ENCODE results near the gene RNF44. TPM values are rescaled to one million over a fixed set of nuclear protein-coding genes. Genes with fewer than 3 reads are reported as not detected.

Gene RNF44
- total and polyA plus RNA-seq, 2 of the 4 experiments (the other 2 are of a cell fraction) = 0.54 to 12.4 TPM

- H3K18ac ChIP-seq (ENCODE audit: low read depth, low read length) = no peak overlapping the region
- H3K9me3 ChIP-seq (ENCODE audit: control insufficient read depth, insufficient read depth, low read length) = no peaks in the 10 kb centered on the region
- peaks cover 11% of the 10 kb centered on the region; the same call in 1 of the 2 replicates for H3K4me1 ChIP-seq (ENCODE audit: control insufficient read depth, insufficient read depth, low read length)
- H3K79me1 ChIP-seq (ENCODE audit: low read depth in 1 of 2, low read length in 2 of 2) = peaks cover 9 to 36% of the 10 kb centered on the region in 2 experiments; a peak in 3 of 4 replicates
- DNase-seq (peak; percentile 21), ATAC-seq (ENCODE audit: low read depth) (no peak)
- no TSS peak for BruUV-seq (replicated peaks)
- H2AFZ ChIP-seq (replicated peaks; ENCODE audit: low read length, poor library complexity) = no peak overlapping the region
- H3K36me3 ChIP-seq (ENCODE audit: control insufficient read depth, insufficient read depth, low read length) = peaks cover 38% of the 10 kb centered on the region
- in situ Hi-C loops (cut with MboI; ENCODE audit: low sequenced_read_pairs) = no loop called here
- H3K4ac ChIP-seq (ENCODE audit: low read depth, low read length) = no peak overlapping the region
- no peak overlapping the region for H2BK120ac ChIP-seq (ENCODE audit: low read depth, low read length)
- no peak overlapping the region for H4K5ac ChIP-seq (ENCODE audit: low read depth, low read length)
- no peak overlapping the region for H2BK15ac ChIP-seq (ENCODE audit: low read depth, low read length)
- H4K20me1 ChIP-seq (ENCODE audit: insufficient read depth, low read length) = peaks cover 3% of the 10 kb centered on the region; the same call in 1 of the 2 replicates
- H4K91ac ChIP-seq (ENCODE audit: insufficient read depth, low read depth, low read length) = no peak overlapping the region; the same call in 1 of the 2 replicates
- H2BK5ac ChIP-seq (ENCODE audit: low read depth, low read length, poor library complexity, severe bottlenecking) = no peak overlapping the region
- POLR2A ChIA-PET (ENCODE audit: unreplicated experiment) = no interaction called here
- no peak overlapping the region for H4K8ac ChIP-seq (ENCODE audit: low read depth in 2 of 2, low read length in 2 of 2)
- no CpG with 5 or more reads among the region's 3 CpGs for WGBS, 2 experiments (ENCODE audit: extremely low coverage in 2 of 2, insufficient read length in 1 of 2)
- no peaks in the 10 kb centered on the region for H3K27me3 ChIP-seq (ENCODE audit: control insufficient read depth, insufficient read depth, low read length)
- H3K14ac ChIP-seq (replicated peaks; ENCODE audit: low read depth, low read length) = 0 out of 2 replicates have a peak overlapping the region, but pooled peaks have one; percentile 15
- TF ChIP-seq BHLHE40 (IDR thresholded peaks at IDR 0.05; ENCODE audit: low read depth, low read length) (no peak), MXI1 (IDR thresholded peaks at IDR 0.05; ENCODE audit: borderline replicate concordance, low read depth, low read length) (no peak), SMC3 (IDR thresholded peaks at IDR 0.05; ENCODE audit: low read depth, low read length) (no peak), RFX5 (IDR thresholded peaks at IDR 0.05; ENCODE audit: low read depth, low read length) (no peak)
- dilution Hi-C loops (cut with HindIII; ENCODE audit: low sequenced_read_pairs, unreplicated experiment) = no loop called here
- no peak overlapping the region for H3K4me2 ChIP-seq (ENCODE audit: low read depth, low read length)
- no peak overlapping the region for H2AK9ac ChIP-seq (replicated peaks; ENCODE audit: low read depth, low read length, poor library complexity)
- intact Hi-C loops (cut with micrococcal nuclease) = loop anchor here (2.0 kb wide), 1 partner anchor 84 kb away; the partner anchor contains the start of gene CLTB
- no peak overlapping the region for H2AK5ac ChIP-seq (ENCODE audit: low read depth, low read length)
- peak overlapping the region; percentile 18; the same call in 1 of the 2 replicates for H2BK20ac ChIP-seq (ENCODE audit: low read depth, low read length)
- CTCF ChIA-PET = no interaction called here
- H3K9me1 ChIP-seq (ENCODE audit: insufficient read depth, low read length) = peaks cover 3% of the 10 kb centered on the region
- H3K23ac ChIP-seq (ENCODE audit: low read depth, low read length) = 0 out of 2 replicates have a peak overlapping the region, but pooled peaks have one; percentile 33
- no peak overlapping the region for H3K9ac ChIP-seq (ENCODE audit: low read depth, low read length)
- H3K56ac ChIP-seq (ENCODE audit: extremely low read depth, insufficient read depth, low read length) = no peak overlapping the region
- peak overlapping the region; percentile 55; the same call in 1 of the 2 replicates for H3K27ac ChIP-seq (ENCODE audit: insufficient read depth, low read length)
- no peak overlapping the region for H3K4me3 ChIP-seq (ENCODE audit: insufficient read depth, low read depth, low read length)
These were observed 36.7 kb downstream of the RNF44 start for GRCh38 chr5:176500511-176500910.

All from IMR-90 (cell line).